Activated CD8-positive, alpha-beta memory T cell treated with anti-CD3 and anti-CD28 coated beads, Interleukin-2, amount 50 U/mL, for 24 hours (primary cell): Measurements from ENCODE around the gene ERC1.

Experiments
- DNase-seq: peaks from one replicate; pipeline ENCODE4 v3.0.0-alpha.2; 2020; ENCODE audit errors: extremely low read depth

Gene ERC1

DNA sequence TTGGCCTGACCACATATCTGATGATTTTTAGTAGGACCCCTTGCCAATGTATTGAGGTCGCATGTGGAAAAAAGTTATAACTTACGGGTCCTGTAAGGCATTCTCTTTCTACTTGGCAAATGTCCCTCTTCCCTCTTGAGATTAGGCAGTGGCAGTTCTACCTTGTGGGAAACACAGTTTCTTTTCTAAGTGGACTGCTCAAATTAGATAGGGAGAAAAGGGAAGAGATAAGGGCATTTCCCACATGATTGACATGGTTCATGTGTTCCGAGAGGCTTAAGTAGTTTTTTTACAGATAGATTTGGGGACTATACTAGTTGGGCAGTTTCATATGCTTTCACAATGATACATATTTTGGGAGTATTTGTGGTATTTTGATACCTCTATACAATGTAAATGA lies 448.7 kb downstream of the ERC1 start:
- DNase-seq: no peak

DNA sequence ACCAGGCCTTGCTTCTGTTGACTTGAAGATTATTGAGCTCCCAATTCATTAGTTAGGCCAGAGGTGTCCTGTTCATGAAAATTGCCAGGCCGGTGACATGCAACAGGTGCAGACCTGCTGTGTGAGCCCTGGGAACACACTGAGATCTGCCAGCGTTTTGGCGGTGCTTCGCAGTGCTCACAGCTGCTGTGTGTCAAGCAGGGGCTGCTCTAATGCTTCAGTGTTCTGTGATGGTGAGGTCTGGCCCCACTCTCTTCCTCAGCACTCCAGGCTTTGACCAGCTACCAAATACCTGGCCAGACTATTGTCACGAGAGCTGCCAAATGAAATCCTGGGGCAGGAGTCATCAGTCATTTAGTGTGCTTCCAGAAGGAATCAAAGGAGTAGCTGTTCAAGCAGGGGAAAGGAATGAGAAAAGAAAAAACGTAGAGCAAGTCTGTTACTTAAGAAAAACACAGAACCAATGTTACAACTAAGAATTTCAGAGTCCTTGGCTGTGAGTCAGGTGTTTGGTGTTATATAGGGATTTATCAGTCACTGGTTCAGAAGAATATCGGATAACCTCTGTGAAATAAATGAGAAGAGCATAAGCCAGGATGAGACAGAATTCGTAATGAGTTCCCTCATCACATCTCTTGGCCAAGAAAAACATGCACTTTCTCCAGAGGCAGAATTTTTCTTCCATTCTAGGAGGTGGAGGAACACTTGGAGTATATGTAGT lies 452.6 kb downstream of the ERC1 start:
- no peak for DNase-seq

DNA sequence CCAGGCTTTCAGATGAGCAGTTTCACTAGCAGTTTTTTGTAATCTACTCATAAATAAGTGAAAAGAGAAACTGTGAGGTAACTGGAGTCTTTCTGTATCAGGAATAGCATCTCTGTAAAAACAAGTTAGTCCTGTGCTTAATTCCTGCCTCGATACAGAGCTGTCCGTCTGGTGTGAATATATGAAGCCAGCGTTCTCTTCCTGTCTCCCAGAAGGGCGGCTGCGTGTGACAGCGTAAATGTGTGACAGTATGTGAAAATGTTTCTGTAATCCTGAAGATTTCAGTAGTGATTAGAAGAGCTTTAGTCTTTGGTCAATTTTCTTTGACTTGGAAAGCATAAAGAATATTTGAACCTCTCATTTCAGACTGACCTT lies 453.1 kb downstream of the ERC1 start:
- no peak for DNase-seq

DNA sequence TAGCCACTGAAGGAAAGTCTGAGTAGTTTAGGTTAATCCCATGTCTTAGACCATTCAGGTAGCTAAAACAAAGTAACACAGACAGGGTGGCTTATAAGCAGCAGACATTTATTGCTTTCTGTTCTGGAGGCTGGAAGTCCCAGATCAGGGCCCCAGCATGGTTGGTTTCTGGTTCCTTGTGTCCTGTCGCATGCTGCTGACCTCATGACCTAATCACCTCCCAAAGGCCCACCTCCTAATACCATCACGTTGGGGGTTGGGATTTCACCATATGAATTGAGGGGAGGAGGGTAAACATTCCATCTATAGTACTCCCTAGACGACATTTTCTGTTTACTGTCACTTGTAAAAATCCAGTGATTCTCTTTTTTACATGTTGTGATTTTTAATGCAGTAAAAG lies 454.8 kb downstream of the ERC1 start:
- no peak for DNase-seq

DNA sequence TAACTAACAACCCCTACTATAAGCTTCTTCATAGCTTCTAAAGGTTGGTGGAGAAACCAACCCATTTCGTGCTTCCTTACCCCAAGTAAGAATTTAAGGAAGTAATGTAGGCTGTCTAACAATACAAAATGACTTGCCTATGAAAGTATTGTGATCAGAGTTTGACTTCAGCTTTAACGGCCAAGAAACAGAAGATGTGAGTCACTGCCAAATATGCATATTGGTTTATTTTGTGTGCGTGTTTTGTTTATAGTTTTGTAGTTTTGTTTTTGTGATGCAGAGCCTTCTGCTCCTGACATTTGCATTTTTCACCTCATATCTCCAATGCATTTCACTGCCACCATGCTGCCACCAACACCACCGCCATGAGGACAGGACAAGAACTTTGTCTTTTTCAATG lies 457.3 kb downstream of the ERC1 start:
- DNase-seq: no peak

DNA sequence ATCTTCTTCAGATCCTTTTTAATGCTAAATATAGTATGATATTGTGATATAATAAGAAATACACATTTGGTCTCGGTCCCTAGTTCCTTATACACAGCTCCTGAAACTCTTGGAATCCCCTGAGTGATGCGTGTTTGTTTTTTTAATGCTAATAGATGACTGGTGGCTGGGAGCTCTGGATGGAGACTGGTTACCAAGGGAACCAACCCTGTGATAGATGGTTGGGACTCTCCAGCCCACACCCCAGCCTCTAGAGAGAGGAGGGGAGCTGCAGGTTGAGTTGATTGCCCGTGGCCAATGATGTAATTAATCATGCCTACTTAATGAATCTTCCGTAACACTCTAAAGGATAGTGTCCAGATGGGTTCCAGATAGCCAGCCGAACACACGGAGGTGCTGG lies 462.8 kb downstream of the ERC1 start:
- no peak for DNase-seq

DNA sequence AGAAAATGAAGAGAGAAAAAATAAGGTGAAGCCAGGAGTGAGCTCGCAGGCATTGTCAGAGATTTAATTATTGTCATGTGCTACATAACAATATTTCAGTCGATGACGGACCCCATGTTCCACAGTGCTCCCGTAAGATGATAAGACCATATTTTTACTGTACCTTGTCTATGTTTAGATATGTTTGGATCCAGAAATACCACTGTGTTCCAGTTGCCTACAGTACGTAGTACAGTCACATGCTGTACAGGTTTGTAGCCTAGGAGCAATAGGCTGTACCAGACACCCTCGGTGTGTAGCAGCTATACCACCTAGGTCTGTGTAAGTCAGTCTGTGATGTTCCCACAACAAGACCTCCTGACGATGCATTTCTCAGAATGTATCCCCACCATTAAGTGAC lies 465.9 kb downstream of the ERC1 start:
- no peak for DNase-seq

DNA sequence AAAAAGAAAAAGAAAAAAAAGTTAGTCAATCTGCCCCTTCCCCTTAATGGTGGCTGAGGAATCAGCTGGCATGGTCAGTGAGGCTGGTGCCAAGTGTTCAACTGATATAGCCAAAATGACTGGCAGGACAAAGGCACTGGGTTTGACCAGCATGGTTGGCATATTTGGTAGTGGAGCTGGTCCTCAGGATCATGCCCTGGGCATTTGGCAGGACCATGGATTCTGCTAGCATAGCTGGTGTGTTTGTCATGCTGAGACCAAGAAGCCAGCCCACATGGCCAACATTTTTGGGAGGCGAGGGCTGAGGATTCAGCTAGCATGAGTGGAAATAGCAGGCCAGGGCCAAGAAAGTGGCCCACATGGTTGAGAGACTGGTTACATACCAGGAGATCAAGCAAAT lies 466.9 kb downstream of the ERC1 start:
- no peak for DNase-seq

DNA sequence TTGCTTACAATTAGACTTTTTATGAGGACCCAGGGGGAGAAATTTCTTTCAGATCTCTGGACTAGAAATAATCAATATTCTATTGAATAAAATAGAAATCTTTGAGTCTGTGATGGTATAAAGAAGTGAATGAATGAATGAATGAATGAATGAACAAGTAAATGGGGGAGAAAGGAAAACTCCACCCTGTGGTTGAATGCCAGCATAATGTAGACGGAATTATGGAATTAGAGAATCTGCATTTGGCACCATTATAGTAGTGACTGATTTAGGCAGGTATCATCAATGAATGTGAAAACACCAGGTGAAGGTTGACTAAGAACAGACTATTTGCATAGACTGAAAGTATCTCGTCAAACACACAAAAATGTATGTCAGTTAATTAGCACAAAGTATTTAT lies 468.3 kb downstream of the ERC1 start:
- no peak for DNase-seq

DNA sequence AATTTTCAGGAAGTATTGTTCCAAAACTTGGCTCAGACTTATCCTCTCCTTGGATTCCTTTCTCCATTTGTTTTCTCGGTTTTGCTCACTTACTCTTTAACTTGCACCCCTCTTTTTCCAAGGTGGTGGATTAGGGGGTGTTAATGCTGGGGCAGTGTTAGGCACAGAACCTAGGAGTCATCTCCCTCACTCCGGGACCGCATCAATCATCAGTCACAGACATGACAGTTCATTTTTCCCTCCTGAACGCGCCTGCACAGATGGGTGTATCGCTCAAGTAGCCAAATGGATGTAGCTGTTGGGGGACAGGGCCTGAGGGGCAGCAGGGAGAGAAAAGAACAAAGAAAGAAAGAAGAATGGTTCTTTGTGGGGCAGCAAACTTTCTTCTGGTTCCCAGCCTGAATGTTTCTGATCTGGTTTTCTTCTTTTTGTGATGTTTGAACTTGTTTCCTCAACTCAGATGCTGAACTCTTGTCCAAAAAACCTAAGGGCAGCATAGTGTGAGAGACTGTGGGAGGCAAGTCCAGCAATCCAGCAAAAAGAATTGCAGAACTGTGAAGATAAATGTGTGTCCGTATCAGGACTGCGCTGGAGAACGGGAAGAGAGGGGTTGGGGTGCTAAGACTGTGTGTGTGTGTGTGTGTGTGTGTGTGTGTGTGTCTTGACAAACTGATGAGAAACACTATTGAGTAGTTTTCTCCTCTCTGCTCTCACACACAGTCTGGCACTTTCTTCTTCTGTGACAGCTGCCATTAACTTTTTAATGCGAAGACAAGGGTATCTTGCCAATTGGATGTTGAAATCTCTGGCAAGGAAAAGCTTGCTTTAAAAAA lies 472.3 kb downstream of the ERC1 start:
- no peak for DNase-seq

DNA sequence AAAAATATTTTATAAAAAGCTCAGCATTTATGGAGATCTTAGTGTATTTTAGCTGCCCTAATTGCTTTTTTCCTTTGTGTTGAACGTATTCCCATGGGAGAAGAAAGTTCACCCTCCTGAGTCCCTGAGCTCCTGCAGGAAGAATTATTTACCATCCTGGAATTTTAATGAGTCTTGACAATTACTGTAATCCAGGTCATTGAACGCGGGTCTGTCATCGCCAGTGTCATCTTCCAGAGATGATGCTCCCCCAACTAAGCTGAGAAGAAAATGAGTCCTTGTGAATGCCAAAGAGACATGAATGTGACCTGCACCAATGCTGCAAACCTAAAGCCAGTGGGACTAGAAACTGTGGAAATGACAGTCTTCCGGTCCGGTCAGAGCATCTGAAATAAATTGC lies 473.9 kb downstream of the ERC1 start:
- DNase-seq: no peak

DNA sequence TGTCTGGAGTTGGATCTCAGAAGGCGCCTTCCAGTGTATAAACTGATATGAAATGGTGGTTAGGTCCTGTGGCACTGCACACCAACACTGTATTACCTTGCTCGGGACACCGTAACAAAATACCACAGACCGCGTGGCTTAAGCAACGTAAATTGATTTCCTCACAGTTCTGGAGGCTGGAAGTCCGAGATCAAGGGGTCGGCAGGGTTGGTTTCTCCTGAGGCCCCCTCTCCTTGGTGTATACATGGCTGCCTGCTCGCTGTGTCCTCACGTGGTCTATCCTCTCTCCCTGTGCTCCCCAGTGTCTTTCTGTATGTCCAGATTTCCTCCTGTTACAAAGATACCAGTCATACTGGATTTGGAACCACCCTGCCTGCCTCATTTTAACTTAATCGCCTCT lies 475.0 kb downstream of the ERC1 start:
- DNase-seq: no peak

DNA sequence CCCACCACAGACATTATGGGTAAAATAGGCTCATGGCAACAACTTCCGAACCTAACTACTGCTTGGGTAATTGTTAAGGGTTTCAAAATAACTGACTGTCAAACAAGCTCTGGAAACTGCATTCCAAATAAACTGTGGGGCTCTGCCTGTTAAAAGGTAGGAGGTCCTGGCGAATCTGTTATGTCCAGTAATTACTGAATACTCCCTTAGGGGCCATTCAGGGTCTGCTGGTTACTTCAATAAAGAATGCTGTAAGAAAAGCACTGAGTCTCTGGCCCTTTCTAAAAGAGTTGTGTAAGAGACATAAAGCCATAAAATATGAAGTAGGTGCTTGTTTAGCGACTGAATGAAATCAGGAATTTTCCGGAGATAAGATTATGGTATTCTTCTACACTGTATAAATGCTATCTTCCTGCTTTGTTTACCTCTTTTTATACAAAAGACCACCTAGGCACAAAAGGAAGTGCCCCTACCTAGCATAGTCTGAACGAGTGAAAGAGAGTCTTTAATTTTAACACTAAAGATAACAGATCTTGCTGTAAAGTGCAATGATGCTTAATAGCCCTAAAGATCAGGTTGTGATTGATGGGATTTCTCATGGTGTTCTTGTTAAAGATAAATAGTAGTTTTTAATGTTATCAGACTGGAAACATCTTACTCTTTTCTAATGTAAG lies 475.6 kb downstream of the ERC1 start:
- DNase-seq: no peak

DNA sequence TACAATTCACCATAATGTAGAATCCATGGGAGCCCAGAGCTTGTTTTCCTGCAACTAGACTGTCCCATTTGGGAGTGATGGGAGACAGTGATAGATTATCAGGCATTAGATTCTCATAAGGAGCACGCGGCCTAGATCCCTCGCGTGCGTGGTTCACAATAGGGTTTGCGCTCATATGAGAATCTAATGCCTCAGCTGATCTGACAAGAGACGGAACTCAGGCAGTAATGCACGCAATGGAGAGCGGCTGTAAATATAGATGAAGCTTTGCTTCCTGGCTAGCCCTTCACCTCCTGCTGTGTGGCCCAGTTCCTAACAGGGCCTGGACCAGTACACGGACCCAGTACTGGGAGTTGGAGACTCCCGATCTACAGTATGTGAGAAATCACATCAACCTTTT lies 476.7 kb downstream of the ERC1 start:
- no peak for DNase-seq

DNA sequence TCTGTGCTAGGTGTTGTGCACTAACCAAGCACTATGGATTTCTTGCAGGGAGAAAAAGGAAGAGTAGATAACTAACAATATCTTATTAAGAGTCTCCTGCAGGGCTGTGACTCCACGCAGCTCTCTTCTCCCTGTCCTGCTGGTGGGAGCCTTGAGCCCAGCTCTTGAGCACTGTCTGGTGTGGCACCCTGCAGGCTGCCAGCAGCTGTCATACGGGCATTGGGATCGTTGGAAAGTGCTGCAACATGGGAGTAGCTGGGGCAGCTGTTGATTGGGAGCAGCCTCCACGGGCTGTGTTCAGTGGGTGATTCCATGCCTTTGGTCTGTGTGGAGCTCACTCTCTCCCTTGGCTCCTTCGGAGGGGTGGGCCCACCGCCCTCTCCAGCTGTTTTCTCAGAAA lies 478.0 kb downstream of the ERC1 start:
- no peak for DNase-seq

DNA sequence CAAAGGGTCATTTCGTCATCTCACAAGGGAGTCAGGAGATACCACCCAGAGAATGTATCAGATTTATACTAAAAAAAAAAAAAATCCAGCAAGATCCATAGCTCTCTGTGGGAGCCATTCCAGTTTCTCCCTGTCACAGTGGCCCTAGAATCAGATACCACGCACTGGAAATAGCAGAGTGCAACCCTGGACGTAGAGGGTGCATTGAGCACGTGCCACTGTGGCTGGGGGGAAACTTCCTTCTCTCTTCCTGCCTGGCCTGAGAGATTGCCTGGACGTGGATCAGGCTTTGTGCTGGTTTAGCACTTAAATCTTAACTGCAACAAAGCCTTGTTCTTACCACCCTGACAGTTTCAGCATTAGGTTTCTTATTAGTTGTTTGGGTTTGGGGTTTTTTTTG lies 479.0 kb downstream of the ERC1 start:
- DNase-seq: no peak

DNA sequence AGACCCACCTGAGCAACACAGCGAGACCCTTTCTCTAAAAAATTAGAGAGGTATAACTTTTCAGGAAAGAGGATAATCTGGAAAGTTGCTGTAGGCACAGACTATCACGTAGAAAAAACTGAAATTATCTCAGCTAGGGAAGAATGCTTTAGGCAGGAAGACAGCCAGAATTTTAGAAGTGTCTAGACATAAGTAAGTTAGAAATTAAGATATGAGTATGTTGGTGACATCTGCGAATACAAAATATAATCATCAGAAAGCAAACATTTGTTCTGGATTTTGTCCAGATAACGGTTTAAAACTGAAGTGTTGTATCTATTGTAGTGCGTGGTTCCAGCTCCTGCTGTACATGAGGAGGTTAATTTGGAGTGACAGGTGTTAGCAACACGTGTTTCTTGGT lies 480.2 kb downstream of the ERC1 start:
- DNase-seq: no peak

DNA sequence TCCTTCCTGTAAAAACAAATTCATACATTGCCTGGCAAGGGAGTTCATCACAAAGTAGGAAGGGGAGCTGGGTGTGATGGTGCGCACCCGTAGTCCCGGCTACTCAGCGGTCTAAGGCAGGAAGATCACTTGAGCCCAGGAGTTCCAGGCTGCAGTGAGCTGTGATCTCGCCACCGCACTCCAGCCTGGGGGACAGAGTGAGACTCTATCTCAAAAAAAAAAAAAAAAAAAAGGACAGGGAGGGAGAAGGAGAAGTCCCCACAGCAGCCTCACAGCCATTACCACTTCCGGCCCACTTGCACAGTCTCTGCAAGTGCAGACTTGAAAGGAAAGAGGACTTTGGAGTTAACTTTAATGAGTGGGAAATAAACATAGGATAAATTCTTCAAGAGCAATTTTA lies 482.4 kb downstream of the ERC1 start:
- no peak for DNase-seq

DNA sequence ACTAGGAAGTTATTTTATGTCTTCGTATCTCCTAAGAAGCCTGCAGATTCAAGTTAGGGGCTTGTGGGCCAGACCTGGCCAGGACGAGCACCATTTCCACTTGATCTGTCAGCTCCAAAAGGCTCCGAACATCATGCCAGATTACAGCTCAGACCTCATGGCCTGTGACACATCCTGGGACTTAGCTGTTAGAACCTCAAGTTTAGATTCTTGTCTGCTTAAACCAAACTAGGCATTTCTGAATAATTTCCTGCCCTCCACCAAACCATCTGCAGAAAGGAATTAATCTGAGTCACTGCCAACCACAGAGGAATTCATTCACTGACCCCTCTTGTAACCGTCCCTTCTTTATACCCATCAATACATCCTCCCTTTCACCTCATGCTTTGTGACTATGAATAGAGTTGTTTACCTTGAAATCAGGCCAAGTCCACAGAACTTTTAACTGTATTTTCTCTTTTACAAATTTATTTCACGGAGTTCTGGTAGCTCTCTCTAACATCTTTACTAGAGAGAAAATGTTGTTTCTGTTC lies 483.1 kb downstream of the ERC1 start:
- DNase-seq: no peak

DNA sequence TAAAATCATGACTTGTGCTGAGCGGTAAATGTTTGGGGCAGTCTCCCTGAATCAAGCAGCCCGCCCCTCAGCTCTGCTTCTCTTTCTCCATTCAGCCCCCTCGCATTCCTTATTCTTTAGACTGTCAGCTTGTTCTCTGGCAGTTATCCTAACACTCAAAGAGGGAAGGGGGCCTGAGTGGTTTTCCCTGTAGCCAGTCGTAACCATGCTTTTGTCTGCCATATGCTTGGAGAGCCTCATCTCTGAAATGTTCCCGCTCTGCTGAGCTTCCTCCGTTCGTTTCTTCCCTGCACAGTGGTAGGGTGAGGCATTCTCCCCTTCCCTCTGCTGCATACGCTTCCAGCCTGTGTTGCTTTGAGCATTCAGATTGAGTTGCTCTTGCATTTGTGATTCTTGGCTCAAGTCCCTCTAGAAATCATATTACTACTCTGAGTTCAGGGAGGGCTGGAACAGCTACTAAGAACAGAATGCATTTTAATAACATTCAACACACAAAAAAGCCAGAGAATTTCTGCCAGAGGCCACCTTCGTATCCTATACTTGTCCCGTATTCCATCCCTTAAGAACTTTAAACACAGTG lies 483.6 kb downstream of the ERC1 start:
- DNase-seq: no peak

DNA sequence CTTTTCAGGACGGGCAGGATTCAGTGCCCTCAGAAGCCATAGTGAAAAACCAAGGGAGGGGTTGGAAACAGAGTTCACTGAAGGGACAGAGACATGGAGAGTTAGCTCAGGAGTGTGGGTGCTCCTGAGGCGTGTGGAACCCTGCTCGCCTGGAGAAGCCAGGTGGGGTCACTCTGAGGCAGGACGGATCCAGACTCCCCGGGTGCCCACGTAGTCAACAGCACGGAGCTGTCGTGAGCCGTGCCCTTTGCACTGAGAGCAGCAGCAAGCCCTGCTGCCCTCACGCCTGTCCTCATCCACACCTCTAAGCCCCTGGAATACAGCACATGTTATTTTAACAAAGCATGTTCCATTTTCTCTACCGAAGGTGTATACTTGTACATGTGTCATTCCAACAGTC lies 488.6 kb downstream of the ERC1 start:
- no peak for DNase-seq

DNA sequence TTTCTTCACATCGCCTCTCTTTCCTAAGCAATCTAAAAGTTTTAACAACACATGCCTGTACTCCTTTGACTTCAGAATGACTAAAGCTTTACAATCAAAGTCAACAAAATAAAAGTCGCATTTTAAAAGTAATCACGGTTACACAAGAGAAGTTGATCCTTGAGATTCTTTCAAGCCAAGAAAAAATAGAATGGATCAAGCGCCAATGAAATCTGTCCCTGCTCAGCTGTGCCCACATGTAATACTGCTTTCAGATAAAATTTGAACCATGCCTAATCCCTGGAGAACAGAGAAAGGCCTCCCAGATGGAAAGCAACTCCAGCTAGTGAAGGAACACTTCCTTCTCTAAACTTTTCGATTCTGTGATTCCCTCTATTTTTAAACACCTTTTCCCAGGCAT lies 490.3 kb downstream of the ERC1 start:
- no peak for DNase-seq
